ENCODE measurements around the gene CHID1.

- no peak for TF ChIP-seq CTCF (conservative IDR thresholded peaks at IDR 0.05)
- TF ChIP-seq EZH2 (IDR thresholded peaks at IDR 0.05; ENCODE audit: low read depth) = no peak
Observed at GRCh38 chr11:833849-834311, 76.7 kb downstream of the CHID1 start.

All from PC-9 (cell line).